ENCODE measurements around the gene CENATAC.
A peak's percentile ranks its signal among the peaks of the same experiment; 100 is the strongest.
"Not testable (repeated sequence)": the region's sequence is repeated elsewhere in the genome, so short reads cannot be mapped to it uniquely, and the experiment has no call there.

Gene CENATAC

DNA sequence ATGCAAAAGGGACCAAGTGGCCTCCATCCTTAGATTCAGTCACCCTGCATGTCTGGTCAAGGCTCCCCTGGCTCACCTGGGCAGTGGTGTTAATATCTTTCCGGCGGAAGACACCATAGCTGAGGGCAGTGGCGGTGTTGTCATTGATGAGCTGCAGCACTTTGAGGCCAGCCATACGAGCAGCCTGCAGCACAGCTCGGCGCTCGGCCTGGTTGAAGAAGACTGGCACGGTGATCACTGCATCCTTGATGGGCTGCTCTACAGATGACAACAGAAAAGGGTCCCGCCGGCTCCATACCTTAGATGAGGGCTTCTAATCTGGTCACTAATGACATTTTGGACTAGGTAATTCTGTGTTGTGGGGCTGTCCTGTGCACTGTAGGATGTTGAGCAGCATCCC is 56.5 kb downstream of the CENATAC start:
- no peaks in the 10 kb centered on the region for H3K27me3 ChIP-seq (ENCODE audit: insufficient read depth, low read length)
- no peak overlapping the region for H3K4me3 ChIP-seq (ENCODE audit: low read depth, low read length)
- H3K79me2 ChIP-seq (ENCODE audit: control insufficient read depth, insufficient read depth, low read length, unreplicated experiment) = peaks cover 22% of the 10 kb centered on the region
- H3K4me1 ChIP-seq (ENCODE audit: control insufficient read depth, insufficient read depth, low read length, unreplicated experiment) = peaks cover 12% of the 10 kb centered on the region
- peaks cover 12% of the 10 kb centered on the region; the same call in 1 of the 2 replicates for H3K36me3 ChIP-seq (ENCODE audit: insufficient read depth, low read length)
- no peak overlapping the region for H2AFZ ChIP-seq (ENCODE audit: low read length, unreplicated experiment)
- H3K27ac ChIP-seq (ENCODE audit: low read depth, low read length) = no peak overlapping the region

DNA sequence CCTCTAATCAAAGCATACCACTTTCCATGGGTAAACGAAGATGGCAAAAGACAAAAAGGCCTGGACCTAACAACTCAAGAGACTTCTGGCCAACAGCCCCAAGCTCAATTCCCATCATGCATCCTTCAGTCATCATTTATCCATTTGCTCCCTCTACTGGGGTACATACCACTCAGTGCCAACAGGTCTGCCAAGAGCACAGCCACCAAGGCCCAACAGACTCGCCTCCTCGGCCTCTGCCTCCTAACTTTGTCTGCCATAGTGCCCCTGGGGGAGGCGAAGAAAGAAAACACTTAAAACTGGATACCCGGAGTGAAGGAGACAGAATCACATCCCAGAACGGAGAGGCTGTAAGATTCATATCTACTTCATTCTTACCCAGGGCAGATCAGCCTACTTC is 58.0 kb downstream of the CENATAC start:
- H3K27me3 ChIP-seq (ENCODE audit: insufficient read depth, low read length) = no peaks in the 10 kb centered on the region
- peaks cover 12% of the 10 kb centered on the region for H3K4me1 ChIP-seq (ENCODE audit: control insufficient read depth, insufficient read depth, low read length, unreplicated experiment)
- H3K36me3 ChIP-seq (ENCODE audit: insufficient read depth, low read length) = peaks cover 10% of the 10 kb centered on the region; the same call in 1 of the 2 replicates
- peak overlapping the region; percentile 100 for H3K4me3 ChIP-seq (ENCODE audit: low read depth, low read length)
- no peak overlapping the region for H2AFZ ChIP-seq (ENCODE audit: low read length, unreplicated experiment)
- H3K79me2 ChIP-seq (ENCODE audit: control insufficient read depth, insufficient read depth, low read length, unreplicated experiment) = peaks cover 22% of the 10 kb centered on the region
- no peak overlapping the region for H3K27ac ChIP-seq (ENCODE audit: low read depth, low read length)

DNA sequence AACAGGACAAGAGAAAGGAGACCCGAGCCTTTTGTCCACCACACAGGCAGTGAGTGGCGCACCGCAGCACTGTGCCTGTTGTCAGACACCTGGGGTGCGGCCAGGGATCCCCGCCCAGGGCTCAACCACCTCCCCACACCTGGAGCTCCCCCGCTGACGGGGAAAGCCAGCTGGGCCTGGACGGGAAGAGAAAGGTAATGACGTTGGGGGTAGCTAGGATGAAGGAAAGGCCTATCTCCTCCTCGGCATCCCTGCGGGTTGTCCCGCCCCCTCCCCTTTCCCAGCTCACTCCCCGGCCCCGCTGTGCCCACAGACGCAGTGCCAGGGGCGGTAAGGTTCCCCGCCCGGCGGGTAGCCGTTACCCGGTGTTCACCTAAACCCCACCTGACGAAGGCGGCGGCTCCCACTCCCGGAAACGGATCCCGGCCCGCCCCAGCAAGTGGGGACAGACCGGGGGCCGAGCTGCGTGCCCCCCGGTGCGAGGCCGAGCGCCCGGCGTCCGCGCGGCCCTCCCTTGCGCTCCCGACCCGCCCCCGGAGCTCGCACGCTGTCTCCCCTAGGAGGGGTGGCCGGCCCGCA is 58.6 kb downstream of the CENATAC start:
- peak overlapping the region; percentile 100 for H3K4me3 ChIP-seq (ENCODE audit: low read depth, low read length)
- H3K36me3 ChIP-seq (ENCODE audit: insufficient read depth, low read length) = peaks cover 7% of the 10 kb centered on the region; the same call in 1 of the 2 replicates
- H3K4me1 ChIP-seq (ENCODE audit: control insufficient read depth, insufficient read depth, low read length, unreplicated experiment) = peaks cover 12% of the 10 kb centered on the region
- H3K27me3 ChIP-seq (ENCODE audit: insufficient read depth, low read length) = no peaks in the 10 kb centered on the region
- H2AFZ ChIP-seq (ENCODE audit: low read length, unreplicated experiment) = peak overlapping the region; percentile 64
- peaks cover 22% of the 10 kb centered on the region for H3K79me2 ChIP-seq (ENCODE audit: control insufficient read depth, insufficient read depth, low read length, unreplicated experiment)
- H3K27ac ChIP-seq (ENCODE audit: low read depth, low read length) = peak overlapping the region; percentile 64; the same call in 1 of the 2 replicates

DNA sequence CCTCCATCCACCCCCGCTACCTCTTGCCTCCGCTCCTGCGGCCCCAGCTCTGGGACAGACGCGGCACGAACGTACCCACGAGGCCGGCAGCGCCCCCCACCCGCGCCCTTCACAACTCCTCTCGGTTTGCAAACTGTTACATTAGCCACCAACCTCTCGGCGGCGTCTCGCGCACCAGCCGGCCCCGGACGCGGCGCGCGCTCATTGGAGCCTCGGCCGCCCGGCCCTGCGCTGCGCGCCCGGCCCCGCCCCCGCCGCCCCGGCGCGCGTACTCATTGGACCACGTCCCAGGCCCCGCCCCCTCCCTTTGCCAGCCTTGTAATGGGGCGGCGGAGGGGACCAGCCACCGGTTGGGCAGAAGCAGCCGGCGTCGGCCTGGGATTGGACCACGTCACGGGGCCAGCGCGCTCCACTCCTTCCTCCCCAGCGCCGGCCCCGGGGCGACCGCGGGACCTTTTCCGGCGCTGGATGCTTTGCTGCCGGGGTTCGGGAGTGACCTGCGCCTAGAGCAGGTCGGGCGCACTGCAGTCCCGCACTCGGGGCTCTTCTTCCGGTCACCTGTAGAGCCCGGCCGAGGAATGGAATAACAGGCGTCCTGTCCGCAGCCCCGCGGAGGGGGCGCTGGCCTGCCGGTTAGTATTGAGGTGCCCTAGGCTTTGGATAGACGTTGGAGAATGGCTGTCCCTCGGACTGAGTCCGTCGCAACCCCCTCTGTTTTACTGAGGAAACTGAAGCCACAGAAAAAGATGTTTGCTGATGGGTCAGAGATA is 59.2 kb downstream of the CENATAC start, which contains the start of gene HYOU1:
HYOU1 (minus strand) TSS at position 206 of the 770 bp plus-strand sequence. CDS start 1,045 bp downstream, outside the sequence.
- Histone ChIP-seq H2AFZ (ENCODE audit: low read length, unreplicated experiment) (peak within 1 kb of the TSS; percentile 95), H3K79me2 (ENCODE audit: control insufficient read depth, insufficient read depth, low read length, unreplicated experiment) (peaks cover 22% of the 10 kb centered on the region), H3K36me3 (ENCODE audit: insufficient read depth, low read length) (peaks cover 7% of the 10 kb centered on the region; the same call in 1 of the 2 replicates), H3K27ac (ENCODE audit: low read depth, low read length) (peak within 1 kb of the TSS; percentile 64; the same call in 1 of the 2 replicates), H3K27me3 (ENCODE audit: insufficient read depth, low read length) (no peaks in the 10 kb centered on the region), H3K4me1 (ENCODE audit: control insufficient read depth, insufficient read depth, low read length, unreplicated experiment) (peaks cover 12% of the 10 kb centered on the region), H3K4me3 (ENCODE audit: low read depth, low read length) (peak within 1 kb of the TSS; percentile 100)

DNA sequence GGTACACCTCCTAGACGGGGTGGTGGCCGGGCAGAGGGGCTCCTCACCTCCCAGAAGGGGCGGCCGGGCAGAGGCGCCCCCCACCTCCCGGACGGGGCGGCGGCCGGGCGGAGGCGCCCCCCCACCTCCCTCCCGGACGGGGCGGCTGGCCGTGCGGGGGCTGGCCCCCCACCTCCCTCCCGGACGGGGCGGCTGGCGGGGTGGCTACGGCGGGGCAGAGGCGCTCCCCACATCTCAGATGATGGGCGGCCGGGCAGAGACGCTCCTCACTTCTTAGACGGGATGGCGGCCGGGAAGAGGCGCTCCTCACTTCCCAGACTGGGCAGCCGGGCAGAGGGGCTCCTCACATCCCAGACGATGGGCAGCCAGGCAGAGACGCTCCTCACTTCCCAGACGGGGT is 61.2 kb downstream of the CENATAC start:
- Histone ChIP-seq H3K4me1 (ENCODE audit: control insufficient read depth, insufficient read depth, low read length, unreplicated experiment) (peaks cover 22% of the 10 kb centered on the region), H3K79me2 (ENCODE audit: control insufficient read depth, insufficient read depth, low read length, unreplicated experiment) (peaks cover 22% of the 10 kb centered on the region)
- not testable (repeated sequence) for H3K27ac ChIP-seq (ENCODE audit: low read depth, low read length); H3K4me3 ChIP-seq (ENCODE audit: low read depth, low read length); H2AFZ ChIP-seq (ENCODE audit: low read length, unreplicated experiment); H3K36me3 ChIP-seq (ENCODE audit: insufficient read depth, low read length); H3K27me3 ChIP-seq (ENCODE audit: insufficient read depth, low read length)

DNA sequence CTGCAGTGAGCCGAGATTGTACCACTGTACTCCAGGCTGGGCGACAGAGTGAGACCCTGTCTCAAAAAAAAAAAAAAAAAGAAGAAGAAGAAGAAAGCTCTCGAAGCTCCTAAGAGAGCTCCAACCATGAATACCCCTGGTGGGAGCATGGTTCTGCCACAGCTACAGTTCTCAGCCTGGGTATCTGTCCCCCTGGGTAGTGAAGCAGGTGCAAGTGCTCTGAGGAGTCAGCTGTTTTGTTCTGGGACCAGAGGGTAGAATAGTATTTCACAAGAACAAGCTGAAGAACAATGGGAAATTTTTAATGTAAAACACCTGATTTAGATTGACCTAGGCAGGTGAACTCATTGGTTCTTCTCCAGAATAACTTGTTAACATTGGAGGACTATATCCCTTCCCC is 63.3 kb downstream of the CENATAC start:
- H3K4me3 ChIP-seq (ENCODE audit: low read depth, low read length) = no peak overlapping the region
- peaks cover 17% of the 10 kb centered on the region for H3K79me2 ChIP-seq (ENCODE audit: control insufficient read depth, insufficient read depth, low read length, unreplicated experiment)
- H3K27me3 ChIP-seq (ENCODE audit: insufficient read depth, low read length) = no peaks in the 10 kb centered on the region
- peaks cover 19% of the 10 kb centered on the region for H3K4me1 ChIP-seq (ENCODE audit: control insufficient read depth, insufficient read depth, low read length, unreplicated experiment)
- H2AFZ ChIP-seq (ENCODE audit: low read length, unreplicated experiment) = no peak overlapping the region
- no peak overlapping the region for H3K27ac ChIP-seq (ENCODE audit: low read depth, low read length)
- H3K36me3 ChIP-seq (ENCODE audit: insufficient read depth, low read length) = no peaks in the 10 kb centered on the region

DNA sequence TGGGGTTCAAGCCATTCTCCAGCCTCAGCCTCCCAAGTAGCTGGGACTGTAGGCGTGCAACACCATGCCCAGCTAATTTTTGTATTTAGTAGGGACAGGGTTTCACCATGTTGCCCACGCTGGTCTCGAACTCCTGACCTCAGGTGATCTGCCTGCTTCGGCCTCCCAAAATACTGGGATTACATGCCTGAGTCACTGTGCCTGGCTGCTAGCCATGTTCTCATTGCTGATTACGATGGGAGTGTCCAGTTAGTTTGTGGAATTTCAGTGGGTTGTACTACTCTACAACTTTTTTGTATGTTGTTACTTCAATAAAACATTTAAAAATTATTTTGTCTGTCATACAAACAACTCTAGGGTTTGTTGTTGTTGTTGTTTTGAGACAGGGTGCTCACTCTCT is 64.8 kb downstream of the CENATAC start:
- Histone ChIP-seq H3K4me3 (ENCODE audit: low read depth, low read length) (no peak overlapping the region), H2AFZ (ENCODE audit: low read length, unreplicated experiment) (no peak overlapping the region), H3K79me2 (ENCODE audit: control insufficient read depth, insufficient read depth, low read length, unreplicated experiment) (peaks cover 17% of the 10 kb centered on the region), H3K4me1 (ENCODE audit: control insufficient read depth, insufficient read depth, low read length, unreplicated experiment) (peaks cover 23% of the 10 kb centered on the region), H3K27ac (ENCODE audit: low read depth, low read length) (no peak overlapping the region), H3K27me3 (ENCODE audit: insufficient read depth, low read length) (no peaks in the 10 kb centered on the region), H3K36me3 (ENCODE audit: insufficient read depth, low read length) (no peaks in the 10 kb centered on the region)

DNA sequence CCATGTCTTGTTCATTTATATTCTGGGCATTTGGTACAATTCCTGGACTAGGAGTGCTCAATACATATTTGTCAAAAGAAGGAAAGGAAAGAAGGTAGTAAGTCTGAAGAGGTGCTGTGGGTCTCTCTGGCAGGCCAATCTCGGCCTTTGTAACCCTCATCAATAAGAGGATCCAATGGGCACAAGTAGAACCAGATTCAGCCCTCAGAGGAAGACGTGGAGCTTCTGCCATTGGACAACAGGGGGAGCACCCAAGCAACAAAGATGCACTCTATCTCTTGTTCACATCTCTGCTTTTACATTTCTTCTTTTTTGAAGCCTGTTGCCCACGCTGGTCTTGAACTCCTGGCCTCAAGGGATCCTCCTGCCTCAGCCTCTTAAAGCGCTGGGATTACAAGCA is 67.4 kb downstream of the CENATAC start:
- H2AFZ ChIP-seq (ENCODE audit: low read length, unreplicated experiment) = no peak overlapping the region
- H3K4me1 ChIP-seq (ENCODE audit: control insufficient read depth, insufficient read depth, low read length, unreplicated experiment) = peaks cover 20% of the 10 kb centered on the region
- no peaks in the 10 kb centered on the region for H3K36me3 ChIP-seq (ENCODE audit: insufficient read depth, low read length)
- H3K79me2 ChIP-seq (ENCODE audit: control insufficient read depth, insufficient read depth, low read length, unreplicated experiment) = peaks cover 32% of the 10 kb centered on the region
- H3K27me3 ChIP-seq (ENCODE audit: insufficient read depth, low read length) = no peaks in the 10 kb centered on the region
- H3K27ac ChIP-seq (ENCODE audit: low read depth, low read length) = no peak overlapping the region
- H3K4me3 ChIP-seq (ENCODE audit: low read depth, low read length) = no peak overlapping the region; the same call in 1 of the 2 replicates

Data from ACC112 (cell line).